Cardiac fibroblast (primary cell): Measurements from ENCODE around the gene RERE.
A peak's percentile ranks its signal among the peaks of the same experiment; 100 is the strongest.

ENCODE experiments used
- DNase-seq, 2 donors: peaks; one replicate each; pipeline versions ENCODE4 v3.0.0 to v3.0.0-alpha.2; 2010; ENCODE audit warnings: low read depth in 2 of 2
- H3K4me3 ChIP-seq, 2 donors: replicated peaks in 1 of 2; 1 replicate in 1 of 2; 2 replicates in 1 of 2; pipeline ENCODE4 v1.5.1; 2011; ENCODE audit warnings: low read depth in 2 of 2, low read length in 2 of 2, mild to moderate bottlenecking in 2 of 2, moderate library complexity in 1 of 2
- CTCF ChIP-seq: IDR thresholded peaks from one replicate; pipeline ENCODE4 v1.5.1; 2011; ENCODE audit warnings: low read depth, mild to moderate bottlenecking, low read length, inconsistent platforms

Gene RERE

GRCh38 chr1:8458607-8459006 is 358.8 kb downstream of the RERE start:
- H3K4me3 ChIP-seq: no peak overlapping the region
- no peak for DNase-seq
- no peak for TF ChIP-seq CTCF

- no peak overlapping the region for H3K4me3 ChIP-seq
- TF ChIP-seq CTCF: no peak
- no peak for DNase-seq
These were observed 359.6 kb downstream of the RERE start for GRCh38 chr1:8457760-8458381.

- peak; percentile 18 to 23 for DNase-seq
- no peak for TF ChIP-seq CTCF
- H3K4me3 ChIP-seq: no peak overlapping the region
These were observed 360.4 kb downstream of the RERE start for GRCh38 chr1:8456991-8457390.

- no peak overlapping the region for H3K4me3 ChIP-seq
- no peak for TF ChIP-seq CTCF
- peak; percentile 81 to 84 for DNase-seq
These were observed 361.0 kb downstream of the RERE start for GRCh38 chr1:8456308-8456912.

GRCh38 chr1:8455700-8456307 is 361.6 kb downstream of the RERE start:
- TF ChIP-seq CTCF: no peak
- no peak overlapping the region for H3K4me3 ChIP-seq
- peak in 1 of 2 donors; percentile 18 for DNase-seq

- TF ChIP-seq CTCF: no peak
- DNase-seq: no peak
- H3K4me3 ChIP-seq: no peak overlapping the region
These were observed 367.1 kb downstream of the RERE start for GRCh38 chr1:8450312-8450711.
